ENCODE results near the gene THAP9. TPM values are rescaled to one million over a fixed set of nuclear protein-coding genes. Genes with fewer than 3 reads are reported as not detected.
"Not testable (repeated sequence)": the region's sequence is repeated elsewhere in the genome, so short reads cannot be mapped to it uniquely, and the experiment has no call there.

Gene THAP9
- polyA plus RNA-seq, 1 of the 3 experiments (the other 2 are of a cell fraction): 1.5 TPM

GRCh38 chr4:82851885-82852750 lies 48.4 kb upstream of the THAP9 start:
- POLR2A ChIA-PET: interaction anchor here (0.6 kb wide), 1 partner anchor 478 kb away, joined by 3 read pairs; no protein-coding TSS in a partner anchor
- H4K20me1 ChIP-seq (ENCODE audit: insufficient read depth): peaks cover 11% of the 10 kb centered on the region
- DNase-seq: peak; percentile 7

GRCh38 chr4:82852751-82853285 lies 47.7 kb upstream of the THAP9 start:
- Histone ChIP-seq H2AFZ (ENCODE audit: low read depth) (no peak overlapping the region), H3K36me3 (replicated peaks in 1 of 2; ENCODE audit: control insufficient read depth in 1 of 2, insufficient read depth in 2 of 2, low read length in 1 of 2) (peaks cover 89 to 98% of the 10 kb centered on the region in 2 experiments), H3K4me1 (ENCODE audit: control insufficient read depth in 1 of 2, insufficient read depth in 2 of 2, low read depth in 1 of 2, low read length in 1 of 2) (no peaks in the 10 kb centered on the region), H3K79me2 (ENCODE audit: insufficient read depth) (peaks cover 72% of the 10 kb centered on the region), H3K9me3 (no peaks in the 10 kb centered on the region), H3K4me2 (no peak overlapping the region), H3K27ac (ENCODE audit: low read depth in 2 of 2, low read length in 1 of 2) (0 out of 4 replicates have a peak overlapping the region, but pooled peaks of 1 of the 2 experiments have one; percentile 3), H3K27me3 (ENCODE audit: insufficient read depth) (no peaks in the 10 kb centered on the region), H3F3A (replicated peaks; ENCODE audit: insufficient read depth) (peaks cover 37% of the 10 kb centered on the region), H3K9me2 (no peaks in the 10 kb centered on the region), H4K20me1 (ENCODE audit: insufficient read depth) (peaks cover 13% of the 10 kb centered on the region), H3K9ac (no peak overlapping the region), H3K4me3 (ENCODE audit: low read depth in 2 of 2, low read length in 1 of 2) (no peak overlapping the region)
- no peak for DNase-seq
- WGBS (ENCODE audit: low lambda C conversion rate): 75% methylated on average over 5 of the region's 5 CpGs
- TF ChIP-seq FOSL2 (IDR thresholded peaks at IDR 0.05; ENCODE audit: borderline replicate concordance, low read depth): no peak
- TF ChIP-seq USF2 (IDR thresholded peaks at IDR 0.05; ENCODE audit: borderline replicate concordance, low read depth, low read length): no peak
- TF ChIP-seq EZH2phosphoT487 (IDR thresholded peaks at IDR 0.05; ENCODE audit: borderline replicate concordance, low read depth): no peak
- ChIA-PET POLR2A (interaction anchor here (0.6 kb wide), 1 partner anchor 479 kb away, joined by 3 read pairs; no protein-coding TSS in a partner anchor), CTCF (interaction anchor here (1.0 to 3.5 kb wide), 16 partner anchors 10 to 428 kb away, joined by 3 to 24 read pairs (median 5); no protein-coding TSS in a partner anchor)

More at GRCh38 chr4:82851885-82852750, 48.4 kb upstream of the THAP9 start:
- Histone ChIP-seq H3K9me2 (no peaks in the 10 kb centered on the region), H3K27ac (ENCODE audit: low read depth in 2 of 2, low read length in 1 of 2) (0 out of 4 replicates have a peak overlapping the region, but pooled peaks of 1 of the 2 experiments have one; percentile 3), H3K36me3 (replicated peaks in 1 of 2; ENCODE audit: control insufficient read depth in 1 of 2, insufficient read depth in 2 of 2, low read length in 1 of 2) (peaks cover 89 to 98% of the 10 kb centered on the region in 2 experiments), H3K4me3 (ENCODE audit: low read depth in 2 of 2, low read length in 1 of 2) (no peak overlapping the region), H3F3A (replicated peaks; ENCODE audit: insufficient read depth) (peaks cover 30% of the 10 kb centered on the region), H3K79me2 (ENCODE audit: insufficient read depth) (peaks cover 72% of the 10 kb centered on the region), H3K4me2 (no peak overlapping the region), H3K4me1 (ENCODE audit: control insufficient read depth in 1 of 2, insufficient read depth in 2 of 2, low read depth in 1 of 2, low read length in 1 of 2) (no peaks in the 10 kb centered on the region), H3K9me3 (no peaks in the 10 kb centered on the region), H3K9ac (no peak overlapping the region), H2AFZ (ENCODE audit: low read depth) (no peak overlapping the region), H3K27me3 (ENCODE audit: insufficient read depth) (no peaks in the 10 kb centered on the region)
- WGBS (ENCODE audit: low lambda C conversion rate): 94% methylated on average over 1 of the region's 1 CpG
- TF ChIP-seq USF2 (IDR thresholded peaks at IDR 0.05; ENCODE audit: borderline replicate concordance, low read depth, low read length) (no peak), SMC3 (IDR thresholded peaks at IDR 0.05; ENCODE audit: low read depth, low read length) (0 out of 2 replicates have a peak, but pooled peaks have one; percentile 14), CTCF (IDR thresholded peaks at IDR 0.05) (peak; percentile 65), RAD21 (IDR thresholded peaks at IDR 0.05; ENCODE audit: low read length) (peak; percentile 61)
- CTCF ChIA-PET: interaction anchor here (0.8 to 3.5 kb wide), 20 partner anchors 9 to 429 kb away, joined by 3 to 24 read pairs (median 4); no protein-coding TSS in a partner anchor

GRCh38 chr4:82860487-82860886 lies 40.0 kb upstream of the THAP9 start:
- 93% methylated on average over 2 of the region's 2 CpGs for WGBS (ENCODE audit: low lambda C conversion rate)
- Histone ChIP-seq H3F3A (replicated peaks; ENCODE audit: insufficient read depth) (peaks cover 48% of the 10 kb centered on the region), H3K79me2 (ENCODE audit: insufficient read depth) (peaks cover 92% of the 10 kb centered on the region), H3K36me3 (replicated peaks in 1 of 2; ENCODE audit: control insufficient read depth in 1 of 2, insufficient read depth in 2 of 2, low read length in 1 of 2) (peaks cover 60 to 91% of the 10 kb centered on the region in 2 experiments)
- H3K9ac ChIP-seq; H3K9me3 ChIP-seq; H3K9me2 ChIP-seq; H3K27ac ChIP-seq (ENCODE audit: low read depth in 2 of 2, low read length in 1 of 2); H3K4me1 ChIP-seq (ENCODE audit: control insufficient read depth in 1 of 2, insufficient read depth in 2 of 2, low read depth in 1 of 2, low read length in 1 of 2); H3K4me2 ChIP-seq; CTCF ChIA-PET; H4K20me1 ChIP-seq (ENCODE audit: insufficient read depth); H3K4me3 ChIP-seq (ENCODE audit: low read depth in 2 of 2, low read length in 1 of 2); H2AFZ ChIP-seq (ENCODE audit: low read depth); DNase-seq; POLR2A ChIA-PET; H3K27me3 ChIP-seq (ENCODE audit: insufficient read depth): not testable (repeated sequence)

Data from SK-N-SH (cell line).